NOMO-1 treated with dmso at 0.1 percent for 144 hours (cell line): ENCODE results near the gene FNBP1L.
"Not testable (repeated sequence)": the region's sequence is repeated elsewhere in the genome, so short reads cannot be mapped to it uniquely, and the experiment has no call there.

Experiments
- DNase-seq: peaks from one replicate; lab custom pipeline; 2025; ENCODE audit not compliant: unreplicated experiment; lab: John Stamatoyannopoulos, UW

Gene FNBP1L

GRCh38 chr1:93528412-93528811, 80.5 kb downstream of the FNBP1L start:
- DNase-seq: peak; percentile 58

DNA sequence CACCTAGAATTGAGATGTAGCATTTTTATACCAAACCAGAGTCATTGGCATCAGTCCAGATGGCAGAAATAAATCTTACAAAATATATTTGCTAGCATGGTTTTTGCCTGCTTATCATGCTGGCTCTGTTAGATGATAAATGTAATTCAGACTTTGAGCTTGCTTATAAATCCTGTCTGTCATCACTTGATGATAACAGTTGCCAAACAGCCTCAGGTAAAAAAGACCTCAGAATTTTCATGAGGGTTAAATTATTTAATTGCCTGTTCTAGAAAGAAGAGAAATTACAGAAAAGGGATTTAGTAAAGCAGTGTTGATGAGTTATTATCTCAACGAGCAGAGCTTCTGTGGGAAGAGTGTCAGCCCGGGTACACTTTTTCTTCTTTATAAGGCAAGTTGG, 83.3 kb downstream of the FNBP1L start:
- DNase-seq: no peak

- no peak for DNase-seq
These were observed 85.0 kb downstream of the FNBP1L start for GRCh38 chr1:93532780-93533378.

DNA sequence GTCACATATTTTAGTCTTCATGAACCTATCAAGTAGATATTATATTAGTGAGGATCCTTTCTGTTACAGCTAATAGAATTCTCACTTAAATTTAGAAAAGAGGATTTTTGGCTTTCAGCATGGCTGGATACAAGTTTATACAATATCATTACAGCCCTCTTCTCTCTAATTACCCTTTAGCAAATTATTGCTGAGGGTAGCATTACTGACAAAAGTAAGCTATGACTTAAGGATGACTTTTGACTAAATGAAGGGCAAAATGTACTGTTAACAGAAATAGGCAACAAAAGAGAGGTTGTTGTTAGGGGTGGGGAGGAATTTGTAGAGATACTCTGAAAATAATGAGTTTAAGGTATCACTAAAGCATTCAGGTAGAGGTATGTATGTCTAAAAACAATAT, 85.8 kb downstream of the FNBP1L start:
- no peak for DNase-seq

DNA sequence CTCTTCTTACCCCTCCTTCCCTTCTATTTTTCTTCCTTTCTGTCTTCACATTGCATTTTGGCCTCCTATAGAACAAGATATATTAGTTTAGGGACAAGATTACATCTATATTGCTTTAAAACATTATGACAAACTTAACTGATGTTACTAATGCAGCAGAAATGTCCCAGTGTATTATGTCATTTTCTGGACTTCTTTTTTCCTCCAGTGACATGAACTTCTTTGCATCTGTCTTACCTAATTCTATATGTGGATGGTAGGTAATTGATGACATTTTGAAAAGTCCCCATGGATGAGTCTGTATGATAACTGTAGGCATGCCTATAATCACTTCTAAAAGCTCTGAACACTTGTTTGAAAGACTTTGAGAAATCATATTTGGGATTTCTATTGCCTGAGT, 89.5 kb downstream of the FNBP1L start:
- DNase-seq: no peak

DNA sequence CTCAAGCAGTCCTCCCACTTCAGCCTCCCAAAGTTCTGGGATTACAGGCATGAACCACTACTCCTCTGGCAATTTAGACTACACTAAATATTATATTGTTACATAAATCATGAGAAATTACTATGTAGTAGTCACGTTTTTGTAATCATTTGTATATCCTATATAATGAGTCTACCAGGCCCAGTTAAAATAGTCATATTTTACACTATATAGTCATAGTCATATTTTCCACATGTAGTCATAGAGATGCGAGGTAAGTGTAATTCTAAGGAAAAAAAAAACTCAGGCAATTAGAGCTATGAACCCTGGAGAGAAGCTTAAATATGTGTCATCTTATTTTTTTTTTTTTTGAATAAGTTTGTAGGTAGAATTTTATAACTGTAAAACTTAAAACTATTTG, 90.0 kb downstream of the FNBP1L start:
- no peak for DNase-seq

DNA sequence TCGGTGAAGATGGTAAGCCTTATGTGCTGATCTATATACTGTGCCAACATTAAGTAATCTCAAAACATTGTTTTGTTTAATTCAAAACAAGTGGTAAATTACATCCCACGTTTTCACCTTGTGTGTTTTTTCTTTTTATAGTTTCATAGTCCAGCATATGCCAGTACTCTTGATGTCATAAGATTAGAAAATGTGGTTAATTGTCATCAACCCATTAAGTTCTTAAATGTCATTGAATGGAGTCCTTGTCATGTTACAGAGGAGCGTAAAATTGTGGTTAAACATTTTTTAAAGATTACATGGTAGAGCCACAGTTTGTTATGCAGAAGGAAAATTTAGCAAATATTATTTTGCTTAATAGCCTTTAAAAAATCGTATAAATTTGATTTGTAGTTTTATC, 93.1 kb downstream of the FNBP1L start:
- DNase-seq: no peak

GRCh38 chr1:93542398-93542797, 94.5 kb downstream of the FNBP1L start:
- no peak for DNase-seq

DNA sequence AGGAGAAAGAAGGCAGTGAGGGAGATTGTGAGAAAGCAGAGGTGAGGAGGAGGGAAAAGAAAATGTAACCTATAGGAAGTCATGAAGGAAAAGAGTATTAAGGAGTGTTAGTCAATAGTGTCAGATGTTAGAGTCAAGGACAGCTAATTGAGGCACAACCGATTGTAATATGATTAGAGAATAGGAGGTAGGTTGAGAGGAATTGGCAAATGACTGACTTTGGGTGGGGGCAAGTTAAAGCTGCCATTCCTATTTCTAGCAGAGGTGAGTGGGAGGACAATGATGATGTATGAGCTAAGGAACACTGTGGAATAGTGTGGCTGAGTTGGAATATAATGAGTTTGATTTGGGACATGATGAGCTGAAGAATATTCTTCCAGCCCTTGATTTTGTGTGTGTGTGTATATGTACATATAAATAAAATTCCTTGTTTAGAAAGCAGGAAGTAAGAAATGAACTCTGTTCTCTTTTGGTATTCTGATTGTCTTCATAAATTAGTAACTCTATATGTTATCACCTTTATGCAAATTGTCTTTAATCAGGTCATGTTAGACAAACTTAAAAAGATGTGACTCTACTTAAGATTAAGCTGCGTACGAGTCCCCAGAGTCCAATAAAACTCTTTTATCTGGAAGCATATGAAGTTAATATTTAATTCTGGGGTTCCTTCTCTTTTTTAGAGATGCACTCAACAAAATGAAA, 98.4 kb downstream of the FNBP1L start:
- no peak for DNase-seq

DNA sequence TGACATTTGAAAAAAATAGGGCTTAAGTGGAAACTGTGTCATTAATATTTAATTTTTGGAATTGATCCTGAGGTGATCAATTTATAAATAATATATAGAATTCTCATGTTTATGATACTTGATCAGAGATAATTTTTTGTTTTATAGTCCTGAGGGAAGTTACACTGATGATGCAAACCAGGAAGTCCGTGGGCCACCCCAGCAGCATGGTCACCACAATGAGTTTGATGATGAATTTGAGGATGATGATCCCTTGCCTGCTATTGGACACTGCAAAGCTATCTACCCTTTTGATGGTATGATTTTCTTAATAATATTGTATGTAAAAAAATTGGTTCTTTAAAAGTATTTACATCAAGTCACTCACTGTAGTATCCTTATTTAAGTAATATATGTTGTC, 101.2 kb downstream of the FNBP1L start:
- DNase-seq: no peak

- peak; percentile 10 for DNase-seq
These were observed 101.9 kb downstream of the FNBP1L start for GRCh38 chr1:93549811-93550210.

GRCh38 chr1:93552741-93553455, 105.0 kb downstream of the FNBP1L start:
- peak; percentile 37 for DNase-seq

DNA sequence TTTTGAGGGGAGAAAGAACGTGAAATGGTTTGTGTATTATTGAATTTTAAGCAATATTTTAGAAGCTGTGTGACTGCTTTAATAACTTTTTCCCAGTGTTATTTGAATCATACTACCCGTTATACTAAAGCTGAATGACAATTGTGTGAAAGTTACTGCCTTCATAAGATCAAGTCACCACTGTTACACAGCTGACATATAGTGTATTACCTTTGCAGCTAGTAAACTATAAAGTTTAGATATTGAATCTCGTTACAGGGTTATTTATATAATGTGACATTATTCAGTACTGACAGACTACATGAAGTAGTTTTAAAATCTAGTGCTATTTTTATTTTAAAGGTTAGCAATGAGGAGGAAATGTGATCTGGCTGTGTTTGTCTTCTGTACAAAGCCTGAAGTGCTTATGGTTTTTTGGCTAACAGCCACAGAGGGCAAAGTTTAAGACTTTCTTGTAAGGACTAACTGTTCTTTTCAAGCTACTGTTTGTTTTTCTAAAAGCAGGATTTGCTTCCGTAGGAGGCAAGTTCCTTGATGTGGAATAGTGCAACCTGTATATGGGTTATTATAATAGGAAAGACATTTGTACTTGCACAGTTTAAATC, 106.1 kb downstream of the FNBP1L start:
- not testable (repeated sequence) for DNase-seq

- DNase-seq: no peak
These were observed 107.3 kb downstream of the FNBP1L start for GRCh38 chr1:93554883-93555872.

DNA sequence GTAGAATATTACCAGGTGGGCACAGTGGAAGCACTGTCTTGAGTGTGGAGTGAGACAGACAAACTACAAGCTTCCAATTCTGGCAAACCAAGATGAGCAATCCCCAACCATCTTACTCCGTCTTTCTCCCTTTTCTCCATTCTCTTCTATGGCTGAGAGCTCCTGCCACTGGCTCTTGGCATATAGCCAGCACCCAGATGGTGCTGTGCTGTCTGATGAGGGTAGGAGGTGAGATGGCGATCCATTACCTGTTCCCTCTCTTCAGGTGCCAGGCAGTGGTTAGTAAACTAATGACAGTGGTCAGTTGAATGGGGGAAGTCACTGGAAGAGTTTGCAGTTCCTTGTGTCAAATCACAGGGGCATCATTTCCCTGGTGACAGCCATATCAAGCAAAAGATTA, 108.4 kb downstream of the FNBP1L start:
- no peak for DNase-seq

GRCh38 chr1:93559045-93559444, 111.1 kb downstream of the FNBP1L start:
- peak; percentile 5 for DNase-seq

GRCh38 chr1:93559695-93560094, 111.8 kb downstream of the FNBP1L start:
- no peak for DNase-seq

- no peak for DNase-seq
These were observed 117.7 kb downstream of the FNBP1L start for GRCh38 chr1:93565496-93566206.

DNA sequence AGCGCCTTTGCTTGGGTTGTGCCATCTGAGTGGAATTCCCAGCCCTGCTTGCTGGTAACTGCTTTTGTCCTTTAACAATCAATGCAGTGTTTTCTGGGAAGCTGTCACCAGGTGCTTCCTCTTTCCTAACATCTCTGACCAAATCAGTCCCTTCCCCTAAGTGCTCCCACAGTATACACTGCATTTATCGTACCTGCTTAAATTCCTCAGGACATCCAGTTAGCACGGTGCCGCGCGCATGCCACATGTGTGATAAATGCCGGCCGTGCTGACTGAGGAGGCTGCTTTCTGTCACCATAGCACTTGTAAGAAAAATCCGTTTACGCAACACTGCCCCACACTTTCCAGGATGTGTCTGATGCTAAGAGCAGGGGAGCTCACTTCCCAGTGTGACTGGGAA, 118.3 kb downstream of the FNBP1L start:
- DNase-seq: no peak

GRCh38 chr1:93567255-93567918, 119.5 kb downstream of the FNBP1L start:
- DNase-seq: no peak
